Endothelial cell of umbilical vein (primary cell): ENCODE results near the gene ROBO2. TPM values are rescaled to one million over a fixed set of nuclear protein-coding genes. Genes with fewer than 3 reads are reported as not detected.

Experiments used
- BruUV-seq: library from RNA; stranded (reverse); fragments of 400-500 nt; replicated peaks from 2 replicates; lab custom pipeline; 2021; lab: Mats Ljungman, UMichigan
- CTCF ChIA-PET: fragments of 300-600, 350-600 bp; sonication (Branson Sonifier 250); formaldehyde crosslinking; loops from one replicate; lab custom pipeline; 2021; ENCODE audit warnings: antibody characterized with exemption, inconsistent platforms; lab: Charles Lee
- POLR2A ChIA-PET: fragments of 300-600, 350-600 bp; sonication (Branson Sonifier 250); formaldehyde crosslinking; loops from one replicate; lab custom pipeline; 2021; ENCODE audit warnings: antibody characterized with exemption, inconsistent platforms; lab: Charles Lee
- DNase-seq: peaks from one replicate; pipeline ENCODE4 v3.0.0-alpha.2; 2011; ENCODE audit warnings: low read depth, low spot score
- FAIRE-seq: peaks from 2 replicates; lab custom pipeline; 2011; peaks lifted over from hg19 to GRCh38; lab: Jason Lieb, UNC
- H2AFZ ChIP-seq: 2 replicates; pipeline ENCODE4 v1.6.0; 2012; ENCODE audit warnings: low read depth, low read length, control low read depth, inconsistent platforms
- H3K27ac ChIP-seq: 2 replicates; pipeline ENCODE4 v1.5.1; 2011; ENCODE audit warnings: low read depth, mild to moderate bottlenecking, control low read depth, low read length, moderate library complexity; ENCODE audit not compliant: insufficient read depth
- H3K27me3 ChIP-seq, 2 experiments: 2 replicates each; pipeline versions ENCODE4 v1.6.0 to v1.6.1; 2011; ENCODE audit warnings: low read length in 2 of 2, mixed read lengths in 1 of 2; ENCODE audit not compliant: control insufficient read depth in 2 of 2, insufficient read depth in 2 of 2
- H3K36me3 ChIP-seq, 2 experiments: 2 replicates in 1 of 2; 3 replicates in 1 of 2; pipeline ENCODE4 v1.5.1; 2011; ENCODE audit warnings: low read length in 2 of 2, mild to moderate bottlenecking in 1 of 2, moderate library complexity in 1 of 2; ENCODE audit not compliant: control insufficient read depth in 2 of 2, insufficient read depth in 2 of 2; ENCODE audit errors: extremely low read depth in 1 of 2
- H3K4me1 ChIP-seq: 3 replicates; pipeline ENCODE4 v1.5.1; 2011; ENCODE audit warnings: mild to moderate bottlenecking, low read length; ENCODE audit not compliant: control insufficient read depth, insufficient read depth; ENCODE audit errors: extremely low read depth
- H3K4me2 ChIP-seq: 2 replicates; pipeline ENCODE4 v1.6.1; 2011; ENCODE audit warnings: low read length, control low read depth, mixed read lengths; ENCODE audit not compliant: insufficient read depth
- H3K4me3 ChIP-seq, 3 experiments: fragments of 200-600 bp in 1 of 3; sonication (generic), shearing (Covaris generic) in 1 of 3; replicated peaks in 1 of 3; 2 replicates each; pipeline ENCODE4 v1.5.1; 2011 to 2016; ENCODE audit warnings: control low read depth in 3 of 3, low read length in 3 of 3, mild to moderate bottlenecking in 2 of 3, inconsistent platforms in 1 of 3, low read depth in 1 of 3, moderate library complexity in 1 of 3; ENCODE audit not compliant: insufficient read depth in 1 of 3
- H3K79me2 ChIP-seq: 2 replicates; pipeline ENCODE4 v1.6.0; 2012; ENCODE audit warnings: low read length, inconsistent platforms; ENCODE audit not compliant: control insufficient read depth, insufficient read depth
- H3K9ac ChIP-seq: replicated peaks from 2 replicates; pipeline ENCODE3; 2011; ENCODE audit warnings: low read length, control low read depth; ENCODE audit not compliant: insufficient read depth; ENCODE audit errors: extremely low read depth
- H3K9me1 ChIP-seq: replicated peaks from 3 replicates; pipeline ENCODE4 v1.6.0; 2011; ENCODE audit warnings: mild to moderate bottlenecking, low read length; ENCODE audit not compliant: control insufficient read depth, insufficient read depth; ENCODE audit errors: extremely low read depth
- H3K9me3 ChIP-seq: replicated peaks from 2 replicates; pipeline ENCODE4 v1.5.1; 2012; ENCODE audit warnings: low read length, inconsistent platforms; ENCODE audit not compliant: control insufficient read depth, insufficient read depth
- H4K20me1 ChIP-seq: replicated peaks from 2 replicates; pipeline ENCODE3; 2011; ENCODE audit warnings: mild to moderate bottlenecking, low read length; ENCODE audit not compliant: control insufficient read depth, insufficient read depth; ENCODE audit errors: extremely low read depth
- CTCF ChIP-seq, 2 donors: IDR thresholded peaks; 1 replicate in 1 of 2; 2 replicates in 1 of 2; pipeline ENCODE4 v1.5.1; 2011; ENCODE audit warnings: low read length in 2 of 2, mild to moderate bottlenecking in 2 of 2, moderate library complexity in 2 of 2, control low read depth in 1 of 2, inconsistent platforms in 1 of 2, low read depth in 1 of 2; ENCODE audit not compliant: insufficient read depth in 1 of 2; ENCODE audit errors: extremely low read depth in 1 of 2
- EZH2 ChIP-seq: IDR thresholded peaks from 2 replicates; pipeline ENCODE4 v1.6.1; 2012; ENCODE audit warnings: borderline replicate concordance, low read depth, mild to moderate bottlenecking, moderate library complexity, low read length, inconsistent platforms; ENCODE audit not compliant: severe bottlenecking
- FOS ChIP-seq: IDR thresholded peaks from 2 replicates; pipeline ENCODE4 v1.6.1; 2011; ENCODE audit warnings: mild to moderate bottlenecking, low read length, moderate library complexity, borderline replicate concordance; ENCODE audit not compliant: insufficient read depth
- GATA2 ChIP-seq: IDR thresholded peaks from 2 replicates; pipeline ENCODE4 v1.7.0; 2011; ENCODE audit warnings: low read depth, mild to moderate bottlenecking, moderate library complexity, mixed read lengths, low read length; ENCODE audit not compliant: insufficient read length, insufficient read depth
- MYC ChIP-seq: IDR thresholded peaks from one replicate; pipeline ENCODE4 v1.6.1; 2011; ENCODE audit warnings: mild to moderate bottlenecking, low read depth, low read length
- POLR2A ChIP-seq: IDR thresholded peaks from 2 replicates; pipeline ENCODE4 v1.6.1; 2012; ENCODE audit warnings: low read depth, mild to moderate bottlenecking, control low read depth, low read length
- POLR2AphosphoS5 ChIP-seq: IDR thresholded peaks from 2 replicates; pipeline ENCODE4 v1.6.1; 2012; ENCODE audit warnings: low read depth, mild to moderate bottlenecking, control low read depth, low read length, moderate library complexity; ENCODE audit not compliant: insufficient read depth
- dilution Hi-C: fragments of 300-500 bp; cut with MboI; formaldehyde crosslinking; loops from one replicate; pipeline ENCODE4 v1.15.0; 2019; ENCODE audit warnings: low sequenced_read_pairs; ENCODE audit not compliant: extremely low pct_ligation_motif_present
- intact Hi-C: fragments of 100-400 bp; cut with micrococcal nuclease; formaldehyde crosslinking; loops from one replicate; pipeline ENCODE4 v1.10.0; 2022
- polyA plus RNA-seq, 4 experiments: library from polyadenylated mRNA; depleted of rRNA in 3 of 4; stranded (reverse) in 3 of 4; unstranded in 1 of 4; fragments of >200 nt; gene quantifications; 2 replicates each; pipeline versions ENCODE4 v1.2.1 to v1.2.3, GENCODE V29; 2011 to 2012; ENCODE audit warnings: missing spikeins in 1 of 4
- total RNA-seq: library from RNA; stranded (reverse); gene quantifications from 2 replicates; pipeline ENCODE4 v1.2.3, GENCODE V29; 2021

Gene ROBO2
- total and polyA plus RNA-seq, 2 donors (not counting 3 experiments of a cell fraction or from before 2014, with no cell fraction given) = not detected

- FAIRE-seq = no peak
- Histone ChIP-seq H3K9ac (no peak overlapping the region), H3K9me3 (no peaks in the 10 kb centered on the region), H4K20me1 (no peaks in the 10 kb centered on the region), H3K4me1 (no peaks in the 10 kb centered on the region), H3K79me2 (no peaks in the 10 kb centered on the region), H3K4me3 (no peak overlapping the region), H3K9me1 (no peaks in the 10 kb centered on the region), H3K4me2 (no peak overlapping the region), H3K27me3 (no peaks in the 10 kb centered on the region), H2AFZ (no peak overlapping the region), H3K27ac (no peak overlapping the region), H3K36me3 (no peaks in the 10 kb centered on the region)
- TF ChIP-seq CTCF (IDR thresholded peaks at IDR 0.05; ENCODE audit: extremely low read depth in 1 of 2, insufficient read depth in 1 of 2, low read depth in 1 of 2, low read length in 2 of 2) (no peak), GATA2 (no peak), EZH2 (no peak), POLR2AphosphoS5 (no peak), POLR2A (no peak), FOS (no peak), MYC (no peak)
- DNase-seq = no peak
- intact Hi-C loops (no loop called here), dilution Hi-C loops (no loop called here)
- CTCF ChIA-PET = no interaction called here
- no TSS peak for BruUV-seq
- POLR2A ChIA-PET = no interaction called here
Observed at GRCh38 chr3:77411334-77411733, 371.4 kb downstream of the ROBO2 start.

- no peak for FAIRE-seq
- ChIA-PET CTCF (no interaction called here), POLR2A (no interaction called here)
- no peak overlapping the region for H3K9ac ChIP-seq
- dilution Hi-C loops = no loop called here
- H3K79me2 ChIP-seq = no peaks in the 10 kb centered on the region
- H3K4me3 ChIP-seq = no peak overlapping the region
- H4K20me1 ChIP-seq = no peaks in the 10 kb centered on the region
- H3K4me1 ChIP-seq = no peaks in the 10 kb centered on the region
- no peaks in the 10 kb centered on the region for H3K27me3 ChIP-seq
- intact Hi-C loops = no loop called here
- H3K9me1 ChIP-seq = no peaks in the 10 kb centered on the region
- no peak overlapping the region for H2AFZ ChIP-seq
- BruUV-seq = no TSS peak
- no peak overlapping the region for H3K4me2 ChIP-seq
- no peaks in the 10 kb centered on the region for H3K36me3 ChIP-seq
- no peak for DNase-seq
- no peak overlapping the region for H3K27ac ChIP-seq
- TF ChIP-seq POLR2A (no peak), CTCF (IDR thresholded peaks at IDR 0.05; ENCODE audit: extremely low read depth in 1 of 2, insufficient read depth in 1 of 2, low read depth in 1 of 2, low read length in 2 of 2) (no peak), POLR2AphosphoS5 (no peak)
- no peaks in the 10 kb centered on the region for H3K9me3 ChIP-seq
Observed at GRCh38 chr3:77412021-77412438, 372.1 kb downstream of the ROBO2 start.
